Vagina (tissue), 2 donors: ENCODE data around the gene ALG11. TPM values are rescaled to one million over a fixed set of nuclear protein-coding genes. Genes with fewer than 3 reads are reported as not detected.

Experiments
- DNase-seq, 2 donors: peaks; one replicate each; pipeline ENCODE4 v3.0.0-alpha.2; 2017; ENCODE audit errors: extremely low spot score in 2 of 2
- H3K27ac ChIP-seq: fragments of 200-600 bp; sonication (generic); one replicate; pipeline ENCODE4 v1.5.1; 2019
- H3K27me3 ChIP-seq: fragments of 200-600 bp; sonication (generic); one replicate; pipeline ENCODE4 v1.5.1; 2019
- H3K36me3 ChIP-seq, 2 donors: fragments of 200-600 bp; sonication (generic); one replicate each; pipeline ENCODE4 v1.5.1; 2017 to 2019
- H3K4me1 ChIP-seq: fragments of 200-600 bp; sonication (generic); one replicate; pipeline ENCODE4 v1.5.1; 2019
- H3K4me3 ChIP-seq, 2 donors: fragments of 200-600 bp; sonication (generic); 1 replicate in 1 of 2; 2 replicates in 1 of 2; pipeline ENCODE4 v1.5.1; 2016 to 2019
- H3K9me3 ChIP-seq: fragments of 200-600 bp; sonication (generic); one replicate; pipeline ENCODE4 v1.5.1; 2019
- POLR2A ChIP-seq, 2 donors: fragments of 450-650 bp; IDR thresholded peaks; one replicate each; pipeline ENCODE4 v1.6.1; 2017; ENCODE audit warnings: antibody characterized with exemption in 2 of 2, mild to moderate bottlenecking in 2 of 2, moderate library complexity in 2 of 2
- POLR2AphosphoS5 ChIP-seq, 2 donors: sonication (generic); formaldehyde crosslinking; IDR thresholded peaks; one replicate each; pipeline ENCODE4 v1.9.0; 2017; ENCODE audit warnings: antibody characterized with exemption in 2 of 2, mild to moderate bottlenecking in 2 of 2, low read depth in 1 of 2; ENCODE audit not compliant: insufficient read depth in 1 of 2
- intact Hi-C: fragments of 100-400 bp; cut with DNase I; formaldehyde crosslinking; loops from one replicate; pipeline ENCODE4 v1.15.1; 2023
- total RNA-seq: library from RNA; depleted of rRNA; stranded (reverse); fragments of >200 nt; gene quantifications from one replicate; pipeline ENCODE4 v1.2.3, GENCODE V29; 2016
- TF ChIP-seq, protein P1 (sequence below), 3 experiments: fragments of 450-650 bp in 2 of 3; fragments of 200-600 bp in 1 of 3; sonication (generic) in 1 of 3; IDR thresholded peaks; one replicate each; pipeline ENCODE4 v1.5.1; 2017 to 2019; ENCODE audit warnings: antibody characterized with exemption in 3 of 3, mild to moderate bottlenecking in 2 of 3, moderate library complexity in 2 of 3

ALG11 gene
- total RNA-seq, 1 donor from 2014 or later: 12.5 TPM

DNA sequence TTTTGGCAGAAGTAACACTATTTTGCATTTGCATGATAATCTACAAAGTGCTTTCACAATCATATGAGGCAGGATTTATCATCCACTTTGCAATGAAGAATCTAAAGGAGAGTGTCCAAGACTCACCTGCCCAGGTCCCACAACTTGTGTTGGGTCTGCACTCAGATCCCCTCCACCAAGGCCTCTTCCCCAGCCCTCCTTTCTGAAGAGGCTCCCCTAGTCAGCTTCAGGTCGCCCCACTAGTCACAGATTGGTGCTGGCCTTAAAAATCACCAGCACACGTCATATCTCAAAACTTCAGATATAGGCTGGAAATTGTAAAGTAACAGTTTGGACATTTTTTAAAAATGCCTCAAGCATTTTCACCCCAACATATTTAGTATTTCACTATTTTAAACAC, 18.5 kb upstream of the ALG11 start:
- intact Hi-C loops: loop anchor here (10.0 kb wide), 1 partner anchor 131 kb away; the partner anchor contains the start of gene NEK5
- Histone ChIP-seq H3K4me1 (peaks cover 17% of the 10 kb centered on the region), H3K36me3 (no peaks in the 10 kb centered on the region), H3K27ac (no peak overlapping the region), H3K9me3 (no peaks in the 10 kb centered on the region), H3K27me3 (no peaks in the 10 kb centered on the region), H3K4me3 (no peak overlapping the region)
- TF ChIP-seq POLR2AphosphoS5 (IDR thresholded peaks at IDR 0.05; ENCODE audit: insufficient read depth in 1 of 2, low read depth in 1 of 2) (no peak), POLR2A (IDR thresholded peaks at IDR 0.05) (no peak)
- TF ChIP-seq, protein P1, sequence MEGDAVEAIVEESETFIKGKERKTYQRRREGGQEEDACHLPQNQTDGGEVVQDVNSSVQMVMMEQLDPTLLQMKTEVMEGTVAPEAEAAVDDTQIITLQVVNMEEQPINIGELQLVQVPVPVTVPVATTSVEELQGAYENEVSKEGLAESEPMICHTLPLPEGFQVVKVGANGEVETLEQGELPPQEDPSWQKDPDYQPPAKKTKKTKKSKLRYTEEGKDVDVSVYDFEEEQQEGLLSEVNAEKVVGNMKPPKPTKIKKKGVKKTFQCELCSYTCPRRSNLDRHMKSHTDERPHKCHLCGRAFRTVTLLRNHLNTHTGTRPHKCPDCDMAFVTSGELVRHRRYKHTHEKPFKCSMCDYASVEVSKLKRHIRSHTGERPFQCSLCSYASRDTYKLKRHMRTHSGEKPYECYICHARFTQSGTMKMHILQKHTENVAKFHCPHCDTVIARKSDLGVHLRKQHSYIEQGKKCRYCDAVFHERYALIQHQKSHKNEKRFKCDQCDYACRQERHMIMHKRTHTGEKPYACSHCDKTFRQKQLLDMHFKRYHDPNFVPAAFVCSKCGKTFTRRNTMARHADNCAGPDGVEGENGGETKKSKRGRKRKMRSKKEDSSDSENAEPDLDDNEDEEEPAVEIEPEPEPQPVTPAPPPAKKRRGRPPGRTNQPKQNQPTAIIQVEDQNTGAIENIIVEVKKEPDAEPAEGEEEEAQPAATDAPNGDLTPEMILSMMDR (IDR thresholded peaks at IDR 0.05): no peak
- no peak for DNase-seq

- Histone ChIP-seq H3K27me3 (no peaks in the 10 kb centered on the region), H3K9me3 (no peaks in the 10 kb centered on the region), H3K4me1 (peaks cover 17% of the 10 kb centered on the region), H3K36me3 (no peaks in the 10 kb centered on the region), H3K4me3 (peak overlapping the region in 1 of 2 donors; percentile 16), H3K27ac (no peak overlapping the region)
- TF ChIP-seq, protein P1 (IDR thresholded peaks at IDR 0.05): no peak
- TF ChIP-seq POLR2A (IDR thresholded peaks at IDR 0.05): no peak
- TF ChIP-seq POLR2AphosphoS5 (IDR thresholded peaks at IDR 0.05; ENCODE audit: insufficient read depth in 1 of 2, low read depth in 1 of 2): no peak
- intact Hi-C loops: loop anchor here (10.0 kb wide), 1 partner anchor 129 kb away; the partner anchor contains the start of gene NEK5
- DNase-seq: no peak
Measured at GRCh38 chr13:51995677-51996551, 16.3 kb upstream of the ALG11 start.

GRCh38 chr13:51996641-51997040, 15.6 kb upstream of the ALG11 start:
- intact Hi-C loops: loop anchor here (10.0 kb wide), 1 partner anchor 128 kb away; the partner anchor contains the start of gene NEK5
- Histone ChIP-seq H3K4me1 (peaks cover 17% of the 10 kb centered on the region), H3K9me3 (no peaks in the 10 kb centered on the region), H3K36me3 (no peaks in the 10 kb centered on the region), H3K27me3 (no peaks in the 10 kb centered on the region), H3K4me3 (no peak overlapping the region), H3K27ac (no peak overlapping the region)
- TF ChIP-seq, protein P1 (IDR thresholded peaks at IDR 0.05): no peak
- TF ChIP-seq POLR2A (IDR thresholded peaks at IDR 0.05) (no peak), POLR2AphosphoS5 (IDR thresholded peaks at IDR 0.05; ENCODE audit: insufficient read depth in 1 of 2, low read depth in 1 of 2) (no peak)
- DNase-seq: no peak

- no peaks in the 10 kb centered on the region for H3K27me3 ChIP-seq
- intact Hi-C loops: loop anchor here (10.0 kb wide), 1 partner anchor 128 kb away; the partner anchor contains the start of gene NEK5
- no peak overlapping the region for H3K4me3 ChIP-seq
- H3K4me1 ChIP-seq: peaks cover 17% of the 10 kb centered on the region
- no peak for DNase-seq
- TF ChIP-seq POLR2AphosphoS5 (IDR thresholded peaks at IDR 0.05; ENCODE audit: insufficient read depth in 1 of 2, low read depth in 1 of 2) (no peak), POLR2A (IDR thresholded peaks at IDR 0.05) (no peak)
- TF ChIP-seq, protein P1 (IDR thresholded peaks at IDR 0.05): no peak
- H3K9me3 ChIP-seq: no peaks in the 10 kb centered on the region
- H3K27ac ChIP-seq: no peak overlapping the region
- no peaks in the 10 kb centered on the region for H3K36me3 ChIP-seq
Measured at GRCh38 chr13:51997186-51997585, 15.0 kb upstream of the ALG11 start.
